Endothelial cell of umbilical vein (primary cell): ENCODE data around the gene TTLL5. TPM values are rescaled to one million over a fixed set of nuclear protein-coding genes. Genes with fewer than 3 reads are reported as not detected.

Source experiments
- BruUV-seq: library from RNA; stranded (reverse); fragments of 400-500 nt; replicated peaks from 2 replicates; lab custom pipeline; 2021; lab: Mats Ljungman, UMichigan
- CTCF ChIA-PET: fragments of 300-600, 350-600 bp; sonication (Branson Sonifier 250); formaldehyde crosslinking; loops from one replicate; lab custom pipeline; 2021; ENCODE audit warnings: antibody characterized with exemption, inconsistent platforms; lab: Charles Lee
- POLR2A ChIA-PET: fragments of 300-600, 350-600 bp; sonication (Branson Sonifier 250); formaldehyde crosslinking; loops from one replicate; lab custom pipeline; 2021; ENCODE audit warnings: antibody characterized with exemption, inconsistent platforms; lab: Charles Lee
- DNase-seq: peaks from one replicate; pipeline ENCODE4 v3.0.0-alpha.2; 2011; ENCODE audit warnings: low read depth, low spot score
- FAIRE-seq: peaks from 2 replicates; lab custom pipeline; 2011; peaks lifted over from hg19 to GRCh38; lab: Jason Lieb, UNC
- H2AFZ ChIP-seq: 2 replicates; pipeline ENCODE4 v1.6.0; 2012; ENCODE audit warnings: low read depth, low read length, control low read depth, inconsistent platforms
- H3K27ac ChIP-seq: 2 replicates; pipeline ENCODE4 v1.5.1; 2011; ENCODE audit warnings: low read depth, mild to moderate bottlenecking, control low read depth, low read length, moderate library complexity; ENCODE audit not compliant: insufficient read depth
- H3K27me3 ChIP-seq, 2 experiments: 2 replicates each; pipeline versions ENCODE4 v1.6.0 to v1.6.1; 2011; ENCODE audit warnings: low read length in 2 of 2, mixed read lengths in 1 of 2; ENCODE audit not compliant: control insufficient read depth in 2 of 2, insufficient read depth in 2 of 2
- H3K36me3 ChIP-seq, 2 experiments: 2 replicates in 1 of 2; 3 replicates in 1 of 2; pipeline ENCODE4 v1.5.1; 2011; ENCODE audit warnings: low read length in 2 of 2, mild to moderate bottlenecking in 1 of 2, moderate library complexity in 1 of 2; ENCODE audit not compliant: control insufficient read depth in 2 of 2, insufficient read depth in 2 of 2; ENCODE audit errors: extremely low read depth in 1 of 2
- H3K4me1 ChIP-seq: 3 replicates; pipeline ENCODE4 v1.5.1; 2011; ENCODE audit warnings: mild to moderate bottlenecking, low read length; ENCODE audit not compliant: control insufficient read depth, insufficient read depth; ENCODE audit errors: extremely low read depth
- H3K4me2 ChIP-seq: 2 replicates; pipeline ENCODE4 v1.6.1; 2011; ENCODE audit warnings: low read length, control low read depth, mixed read lengths; ENCODE audit not compliant: insufficient read depth
- H3K4me3 ChIP-seq, 3 experiments: fragments of 200-600 bp in 1 of 3; sonication (generic), shearing (Covaris generic) in 1 of 3; replicated peaks in 1 of 3; 2 replicates each; pipeline ENCODE4 v1.5.1; 2011 to 2016; ENCODE audit warnings: control low read depth in 3 of 3, low read length in 3 of 3, mild to moderate bottlenecking in 2 of 3, inconsistent platforms in 1 of 3, low read depth in 1 of 3, moderate library complexity in 1 of 3; ENCODE audit not compliant: insufficient read depth in 1 of 3
- H3K79me2 ChIP-seq: 2 replicates; pipeline ENCODE4 v1.6.0; 2012; ENCODE audit warnings: low read length, inconsistent platforms; ENCODE audit not compliant: control insufficient read depth, insufficient read depth
- H3K9ac ChIP-seq: replicated peaks from 2 replicates; pipeline ENCODE3; 2011; ENCODE audit warnings: low read length, control low read depth; ENCODE audit not compliant: insufficient read depth; ENCODE audit errors: extremely low read depth
- H3K9me1 ChIP-seq: replicated peaks from 3 replicates; pipeline ENCODE4 v1.6.0; 2011; ENCODE audit warnings: mild to moderate bottlenecking, low read length; ENCODE audit not compliant: control insufficient read depth, insufficient read depth; ENCODE audit errors: extremely low read depth
- H3K9me3 ChIP-seq: replicated peaks from 2 replicates; pipeline ENCODE4 v1.5.1; 2012; ENCODE audit warnings: low read length, inconsistent platforms; ENCODE audit not compliant: control insufficient read depth, insufficient read depth
- H4K20me1 ChIP-seq: replicated peaks from 2 replicates; pipeline ENCODE3; 2011; ENCODE audit warnings: mild to moderate bottlenecking, low read length; ENCODE audit not compliant: control insufficient read depth, insufficient read depth; ENCODE audit errors: extremely low read depth
- CTCF ChIP-seq, 2 donors: IDR thresholded peaks; 1 replicate in 1 of 2; 2 replicates in 1 of 2; pipeline ENCODE4 v1.5.1; 2011; ENCODE audit warnings: low read length in 2 of 2, mild to moderate bottlenecking in 2 of 2, moderate library complexity in 2 of 2, control low read depth in 1 of 2, inconsistent platforms in 1 of 2, low read depth in 1 of 2; ENCODE audit not compliant: insufficient read depth in 1 of 2; ENCODE audit errors: extremely low read depth in 1 of 2
- EZH2 ChIP-seq: IDR thresholded peaks from 2 replicates; pipeline ENCODE4 v1.6.1; 2012; ENCODE audit warnings: borderline replicate concordance, low read depth, mild to moderate bottlenecking, moderate library complexity, low read length, inconsistent platforms; ENCODE audit not compliant: severe bottlenecking
- FOS ChIP-seq: IDR thresholded peaks from 2 replicates; pipeline ENCODE4 v1.6.1; 2011; ENCODE audit warnings: mild to moderate bottlenecking, low read length, moderate library complexity, borderline replicate concordance; ENCODE audit not compliant: insufficient read depth
- GATA2 ChIP-seq: IDR thresholded peaks from 2 replicates; pipeline ENCODE4 v1.7.0; 2011; ENCODE audit warnings: low read depth, mild to moderate bottlenecking, moderate library complexity, mixed read lengths, low read length; ENCODE audit not compliant: insufficient read length, insufficient read depth
- JUN ChIP-seq: IDR thresholded peaks from 2 replicates; pipeline ENCODE4 v1.6.1; 2011; ENCODE audit warnings: borderline replicate concordance, low read depth; ENCODE audit not compliant: insufficient read length, insufficient read depth
- MAX ChIP-seq: IDR thresholded peaks from 2 replicates; pipeline ENCODE4 v1.6.1; 2011; ENCODE audit not compliant: insufficient read depth, insufficient read length
- MYC ChIP-seq: IDR thresholded peaks from one replicate; pipeline ENCODE4 v1.6.1; 2011; ENCODE audit warnings: mild to moderate bottlenecking, low read depth, low read length
- POLR2A ChIP-seq: IDR thresholded peaks from 2 replicates; pipeline ENCODE4 v1.6.1; 2012; ENCODE audit warnings: low read depth, mild to moderate bottlenecking, control low read depth, low read length
- POLR2AphosphoS5 ChIP-seq: IDR thresholded peaks from 2 replicates; pipeline ENCODE4 v1.6.1; 2012; ENCODE audit warnings: low read depth, mild to moderate bottlenecking, control low read depth, low read length, moderate library complexity; ENCODE audit not compliant: insufficient read depth
- dilution Hi-C: fragments of 300-500 bp; cut with MboI; formaldehyde crosslinking; loops from one replicate; pipeline ENCODE4 v1.15.0; 2019; ENCODE audit warnings: low sequenced_read_pairs; ENCODE audit not compliant: extremely low pct_ligation_motif_present
- intact Hi-C: fragments of 100-400 bp; cut with micrococcal nuclease; formaldehyde crosslinking; loops from one replicate; pipeline ENCODE4 v1.10.0; 2022
- polyA plus RNA-seq, 4 experiments: library from polyadenylated mRNA; depleted of rRNA in 3 of 4; stranded (reverse) in 3 of 4; unstranded in 1 of 4; fragments of >200 nt; gene quantifications; 2 replicates each; pipeline versions ENCODE4 v1.2.1 to v1.2.3, GENCODE V29; 2011 to 2012; ENCODE audit warnings: missing spikeins in 1 of 4
- total RNA-seq: library from RNA; stranded (reverse); gene quantifications from 2 replicates; pipeline ENCODE4 v1.2.3, GENCODE V29; 2021

Gene TTLL5
- total and polyA plus RNA-seq, 2 donors (not counting 3 experiments of a cell fraction or from before 2014, with no cell fraction given) = 33.2 to 93.6 TPM

- H2AFZ ChIP-seq = no peak overlapping the region
- no peak overlapping the region for H3K4me3 ChIP-seq
- ChIA-PET CTCF (interaction anchor here (0.8 to 1.9 kb wide), 5 partner anchors 10 to 178 kb away, joined by 4 to 7 read pairs (median 5); no protein-coding TSS in a partner anchor), POLR2A (no interaction called here)
- H3K4me1 ChIP-seq = no peaks in the 10 kb centered on the region
- peaks cover 0 to 9% of the 10 kb centered on the region in 2 experiments for H3K36me3 ChIP-seq
- dilution Hi-C loops (no loop called here), intact Hi-C loops (no loop called here)
- H4K20me1 ChIP-seq = no peaks in the 10 kb centered on the region
- H3K4me2 ChIP-seq = no peak overlapping the region
- no peaks in the 10 kb centered on the region for H3K79me2 ChIP-seq
- H3K9me3 ChIP-seq = no peaks in the 10 kb centered on the region
- no peak overlapping the region for H3K9ac ChIP-seq
- H3K9me1 ChIP-seq = no peaks in the 10 kb centered on the region
- H3K27me3 ChIP-seq = no peaks in the 10 kb centered on the region
- no TSS peak for BruUV-seq
- FAIRE-seq = no peak
- H3K27ac ChIP-seq = no peak overlapping the region
- DNase-seq = no peak
- no peak for TF ChIP-seq CTCF (IDR thresholded peaks at IDR 0.05; ENCODE audit: extremely low read depth in 1 of 2, insufficient read depth in 1 of 2, low read depth in 1 of 2, low read length in 2 of 2)
- no peak for TF ChIP-seq EZH2
- no peak for TF ChIP-seq POLR2A
- TF ChIP-seq MYC = no peak
- no peak for TF ChIP-seq JUN
- no peak for TF ChIP-seq FOS
- TF ChIP-seq POLR2AphosphoS5 = no peak
- TF ChIP-seq MAX = no peak
- TF ChIP-seq GATA2 = no peak
Measured at GRCh38 chr14:75804570-75805275, 143.7 kb downstream of the TTLL5 start.
